DLD1 (cell line): Measurements from ENCODE around the gene CD34.
"Not testable (repeated sequence)": the region's sequence is repeated elsewhere in the genome, so short reads cannot be mapped to it uniquely, and the experiment has no call there.

Experiments used
- in situ Hi-C: cut with HindIII; loops from 2 replicates; pipeline ENCODE4 v1.10.0; 2017; ENCODE audit warnings: low sequenced_read_pairs

Gene CD34

GRCh38 chr1:207910591-207911354 lies at the start of gene CD34:
Gene CD34, minus strand, starts transcription at chr1:207911125. Its CDS starts 45 bp downstream, at chr1:207911080.
- in situ Hi-C loops = no loop called here

GRCh38 chr1:207960346-207960745 lies 49.4 kb upstream of the CD34 start:
- in situ Hi-C loops = no loop called here

- in situ Hi-C loops = no loop called here
Observed at GRCh38 chr1:207959910-207960309, 49.0 kb upstream of the CD34 start.

- in situ Hi-C loops = no loop called here
Observed at GRCh38 chr1:207959141-207959825, 48.4 kb upstream of the CD34 start.

- in situ Hi-C loops = no loop called here
Observed at GRCh38 chr1:207958376-207959139, 47.6 kb upstream of the CD34 start.

- in situ Hi-C loops = no loop called here
Observed at GRCh38 chr1:207956986-207957385, 46.1 kb upstream of the CD34 start.

- in situ Hi-C loops = no loop called here
Observed at GRCh38 chr1:207954104-207954503, 43.2 kb upstream of the CD34 start.

- in situ Hi-C loops = no loop called here
Observed at GRCh38 chr1:207952617-207953542, 42.0 kb upstream of the CD34 start.

- in situ Hi-C loops = no loop called here
Observed at GRCh38 chr1:207951652-207952051, 40.7 kb upstream of the CD34 start.

GRCh38 chr1:207950750-207951149 lies 39.8 kb upstream of the CD34 start:
- in situ Hi-C loops = no loop called here

- in situ Hi-C loops = no loop called here
Observed at GRCh38 chr1:207949571-207950195, 38.8 kb upstream of the CD34 start.

- in situ Hi-C loops = no loop called here
Observed at GRCh38 chr1:207948536-207949250, 37.8 kb upstream of the CD34 start.

- in situ Hi-C loops = no loop called here
Observed at GRCh38 chr1:207946756-207947155, 35.8 kb upstream of the CD34 start.

GRCh38 chr1:207944571-207944970 lies 33.6 kb upstream of the CD34 start:
- in situ Hi-C loops = no loop called here

- in situ Hi-C loops = not testable (repeated sequence)
Observed at GRCh38 chr1:207942337-207942741, 31.4 kb upstream of the CD34 start.

- in situ Hi-C loops = no loop called here
Observed at GRCh38 chr1:207941665-207942064, 30.7 kb upstream of the CD34 start.

- in situ Hi-C loops = no loop called here
Observed at GRCh38 chr1:207938016-207938415, 27.1 kb upstream of the CD34 start.

GRCh38 chr1:207937204-207937603 lies 26.3 kb upstream of the CD34 start:
- in situ Hi-C loops = no loop called here

GRCh38 chr1:207935166-207935583 lies 24.2 kb upstream of the CD34 start:
- in situ Hi-C loops = no loop called here
